ENCODE measurements around the gene C1orf87. TPM values are rescaled to one million over a fixed set of nuclear protein-coding genes. Genes with fewer than 3 reads are reported as not detected.

C1orf87 gene
- total and polyA plus RNA-seq, 10 donors: not detected

DNA sequence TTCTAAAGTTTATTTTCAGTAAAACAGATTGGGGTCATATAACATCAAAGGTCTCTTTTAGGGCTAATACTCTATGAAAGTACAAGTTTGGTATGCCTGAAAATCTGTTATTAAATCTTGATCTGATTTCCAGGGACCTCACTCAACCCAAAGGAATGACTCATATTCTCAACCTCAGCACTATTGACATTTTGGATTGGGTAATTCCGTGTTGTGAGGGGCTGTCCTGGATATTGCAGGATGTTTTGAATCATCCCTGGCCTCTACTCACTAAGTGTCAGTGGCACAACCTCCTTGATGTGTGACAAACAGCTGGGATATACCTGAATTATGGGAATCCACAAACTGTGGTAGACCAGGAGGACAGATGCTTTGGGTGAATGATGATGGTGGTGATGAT is 95.5 kb downstream of the C1orf87 start:
- H3K36me3 ChIP-seq: no peaks in the 10 kb centered on the region
- H3K4me1 ChIP-seq: peaks cover 0 to 9% (median 7%) of the 10 kb centered on the region in 6 donors
- 42 to 90% (median 75%) methylated on average over 1 of the region's 1 CpG for WGBS, 5 donors
- intact Hi-C loops (cut with DNase I; ENCODE audit: low total_unique reads): loop anchor here (5.0 to 10.0 kb wide), 3 partner anchors 1067 to 1874 kb away; no protein-coding TSS in a partner anchor
- TF ChIP-seq POLR2A (IDR thresholded peaks at IDR 0.05): no peak
- no peak overlapping the region for H3K4me3 ChIP-seq
- DNase-seq: no peak
- H3K27me3 ChIP-seq (replicated peaks in 1 of 7): peaks cover 0 to 21% (median 4%) of the 10 kb centered on the region in 7 donors
- no peak overlapping the region for H3K27ac ChIP-seq
- no peaks in the 10 kb centered on the region for H3K9me3 ChIP-seq

DNA sequence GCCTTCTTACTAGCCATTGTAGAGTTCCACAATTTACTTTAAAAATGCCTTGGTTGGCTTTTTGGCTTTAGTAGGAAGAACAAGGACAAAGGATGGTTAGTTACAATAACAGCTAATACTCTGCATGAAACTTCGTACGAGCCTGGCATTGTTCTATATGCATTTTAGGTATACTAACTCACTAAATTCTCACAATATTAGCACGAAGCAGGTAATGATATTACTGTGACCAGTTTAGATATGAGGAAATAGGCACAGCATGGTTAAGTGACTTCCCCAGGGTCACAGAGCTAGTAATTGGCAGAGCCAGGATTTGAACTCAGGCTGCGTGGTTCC is 96.5 kb downstream of the C1orf87 start:
- 78 to 83% (median 82%) methylated on average over 4 of the region's 4 CpGs for WGBS, 5 donors
- TF ChIP-seq POLR2AphosphoS5 (IDR thresholded peaks at IDR 0.05) (no peak), POLR2A (IDR thresholded peaks at IDR 0.05) (no peak)
- TF ChIP-seq, protein P1, sequence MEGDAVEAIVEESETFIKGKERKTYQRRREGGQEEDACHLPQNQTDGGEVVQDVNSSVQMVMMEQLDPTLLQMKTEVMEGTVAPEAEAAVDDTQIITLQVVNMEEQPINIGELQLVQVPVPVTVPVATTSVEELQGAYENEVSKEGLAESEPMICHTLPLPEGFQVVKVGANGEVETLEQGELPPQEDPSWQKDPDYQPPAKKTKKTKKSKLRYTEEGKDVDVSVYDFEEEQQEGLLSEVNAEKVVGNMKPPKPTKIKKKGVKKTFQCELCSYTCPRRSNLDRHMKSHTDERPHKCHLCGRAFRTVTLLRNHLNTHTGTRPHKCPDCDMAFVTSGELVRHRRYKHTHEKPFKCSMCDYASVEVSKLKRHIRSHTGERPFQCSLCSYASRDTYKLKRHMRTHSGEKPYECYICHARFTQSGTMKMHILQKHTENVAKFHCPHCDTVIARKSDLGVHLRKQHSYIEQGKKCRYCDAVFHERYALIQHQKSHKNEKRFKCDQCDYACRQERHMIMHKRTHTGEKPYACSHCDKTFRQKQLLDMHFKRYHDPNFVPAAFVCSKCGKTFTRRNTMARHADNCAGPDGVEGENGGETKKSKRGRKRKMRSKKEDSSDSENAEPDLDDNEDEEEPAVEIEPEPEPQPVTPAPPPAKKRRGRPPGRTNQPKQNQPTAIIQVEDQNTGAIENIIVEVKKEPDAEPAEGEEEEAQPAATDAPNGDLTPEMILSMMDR (IDR thresholded peaks at IDR 0.05 in 8 of 11, conservative IDR thresholded peaks at IDR 0.05 in 3 of 11): peak in 1 of 11 experiments; percentile 4
- Histone ChIP-seq H3K36me3 (no peaks in the 10 kb centered on the region), H3K9me3 (no peaks in the 10 kb centered on the region), H3K27ac (no peak overlapping the region), H3K4me1 (peaks cover 0 to 9% (median 7%) of the 10 kb centered on the region in 6 donors), H3K27me3 (replicated peaks in 1 of 7) (peaks cover 0 to 23% (median 4%) of the 10 kb centered on the region in 7 donors), H3K4me3 (no peak overlapping the region)
- DNase-seq: no peak
- intact Hi-C loops (cut with DNase I; ENCODE audit: low total_unique reads): loop anchor here (5.0 to 10.0 kb wide), 3 partner anchors 1068 to 1875 kb away; no protein-coding TSS in a partner anchor

DNA sequence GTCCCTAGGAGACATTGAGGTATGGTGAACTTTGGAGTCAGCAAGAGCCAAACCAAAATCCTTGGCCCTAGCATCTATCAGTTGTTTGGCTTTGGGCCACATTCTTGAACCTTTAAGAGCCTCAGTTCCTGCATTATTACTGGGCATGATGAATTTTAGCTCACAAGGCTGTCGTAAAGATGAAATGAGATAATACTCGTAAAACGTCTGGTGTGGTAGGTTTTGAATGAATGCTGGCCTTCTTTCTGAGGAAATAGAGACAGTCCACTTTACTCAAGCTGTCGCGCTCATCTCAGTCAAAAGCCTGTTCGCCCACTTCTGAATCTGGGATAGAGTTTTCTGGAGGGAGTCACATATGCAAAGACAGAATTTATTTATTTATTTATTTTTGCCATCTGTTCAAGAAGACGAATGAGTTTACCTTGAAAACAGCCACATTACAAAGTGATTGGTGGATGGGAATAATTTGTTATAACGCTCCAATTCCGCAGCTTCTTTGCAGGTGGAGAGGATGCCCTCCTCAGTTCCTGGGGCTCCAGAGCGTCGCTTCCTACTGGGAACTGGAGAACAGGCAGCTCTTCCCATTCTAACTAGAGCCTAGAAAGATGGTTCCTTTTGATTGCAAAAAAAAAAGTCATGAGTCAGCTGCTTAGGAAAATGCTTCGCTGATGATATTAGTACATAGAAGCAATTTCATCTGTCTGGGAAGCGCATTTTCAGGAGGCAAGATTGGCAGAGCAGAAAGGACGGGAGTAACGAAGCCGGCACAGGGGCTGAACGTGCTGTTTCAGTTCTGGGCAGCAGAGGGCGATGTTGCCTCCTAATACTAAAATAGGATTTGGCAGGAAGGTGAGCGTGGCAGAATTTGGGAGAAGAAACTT is 97.1 kb downstream of the C1orf87 start:
- Histone ChIP-seq H3K27ac (no peak overlapping the region), H3K36me3 (no peaks in the 10 kb centered on the region), H3K9me3 (no peaks in the 10 kb centered on the region), H3K27me3 (replicated peaks in 1 of 7) (peaks cover 0 to 29% (median 4%) of the 10 kb centered on the region in 7 donors), H3K4me3 (peak overlapping the region in 1 of 8 donors; percentile 18), H3K4me1 (peaks cover 0 to 13% (median 10%) of the 10 kb centered on the region in 6 donors)
- intact Hi-C loops (cut with DNase I; ENCODE audit: low total_unique reads): loop anchor here (5.0 to 10.0 kb wide), 3 partner anchors 1068 to 1876 kb away; no protein-coding TSS in a partner anchor
- DNase-seq: peak; percentile 81
- TF ChIP-seq POLR2A (IDR thresholded peaks at IDR 0.05) (no peak), POLR2AphosphoS5 (IDR thresholded peaks at IDR 0.05) (no peak)
- TF ChIP-seq, protein P1 (IDR thresholded peaks at IDR 0.05 in 8 of 11, conservative IDR thresholded peaks at IDR 0.05 in 3 of 11): peak; percentile 57 to 92 (median 82)
- WGBS, 5 donors: 39 to 43% (median 41%) methylated on average over 19 of the region's 19 CpGs

DNA sequence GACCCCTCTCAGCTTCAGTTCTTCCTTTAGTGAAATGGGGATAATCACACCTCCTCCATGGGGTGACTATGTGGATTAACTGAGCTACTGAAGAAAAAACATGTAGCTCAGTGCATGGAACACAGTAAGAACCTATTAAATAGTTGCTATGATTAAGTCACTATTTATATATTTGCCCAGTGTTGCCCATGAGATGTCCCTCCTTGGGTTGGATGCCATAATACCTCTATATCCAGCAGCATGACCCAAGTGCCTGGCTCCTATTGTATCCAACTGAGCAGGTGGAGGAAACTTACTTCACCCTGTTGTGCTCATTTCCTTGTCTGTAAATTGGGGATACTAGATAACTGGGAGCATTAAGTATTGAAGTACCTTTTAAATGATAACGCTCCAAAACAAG is 99.9 kb downstream of the C1orf87 start:
- peaks cover 0 to 36% (median 4%) of the 10 kb centered on the region in 7 donors for H3K27me3 ChIP-seq (replicated peaks in 1 of 7)
- no peaks in the 10 kb centered on the region for H3K36me3 ChIP-seq
- no peak overlapping the region for H3K27ac ChIP-seq
- WGBS, 5 donors: 86 to 98% (median 92%) methylated on average over 1 of the region's 1 CpG
- no peak for DNase-seq
- H3K4me1 ChIP-seq: peaks cover 4 to 18% (median 14%) of the 10 kb centered on the region in 6 donors
- no peak overlapping the region for H3K4me3 ChIP-seq
- TF ChIP-seq POLR2A (IDR thresholded peaks at IDR 0.05) (no peak), POLR2AphosphoS5 (IDR thresholded peaks at IDR 0.05) (no peak)
- TF ChIP-seq, protein P1 (IDR thresholded peaks at IDR 0.05 in 8 of 11, conservative IDR thresholded peaks at IDR 0.05 in 3 of 11): no peak
- no peaks in the 10 kb centered on the region for H3K9me3 ChIP-seq
- intact Hi-C loops (cut with DNase I; ENCODE audit: low total_unique reads): loop anchor here (10.0 kb wide), 1 partner anchor 1071 kb away; no protein-coding TSS in a partner anchor

All from spleen (tissue), 11 donors.